Superior temporal gyrus (tissue), 1 donor: Measurements from ENCODE around the gene PCDHGA1.

Experiments used
- DNase-seq: peaks from one replicate; pipeline ENCODE4 v3.0.0-alpha.2; 2016; ENCODE audit errors: extremely low spot score

PCDHGA1 gene

DNA sequence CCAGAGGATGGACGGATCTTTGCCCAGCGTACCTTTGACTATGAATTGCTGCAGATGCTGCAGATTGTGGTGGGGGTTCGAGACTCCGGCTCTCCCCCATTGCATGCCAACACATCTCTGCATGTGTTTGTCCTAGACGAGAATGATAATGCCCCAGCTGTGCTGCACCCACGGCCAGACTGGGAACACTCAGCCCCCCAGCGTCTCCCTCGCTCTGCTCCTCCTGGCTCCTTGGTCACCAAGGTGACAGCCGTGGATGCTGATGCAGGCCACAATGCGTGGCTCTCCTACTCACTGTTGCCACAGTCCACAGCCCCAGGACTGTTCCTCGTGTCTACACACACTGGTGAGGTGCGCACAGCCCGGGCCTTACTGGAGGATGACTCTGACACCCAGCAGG, 160.5 kb downstream of the PCDHGA1 start:
- no peak for DNase-seq

DNA sequence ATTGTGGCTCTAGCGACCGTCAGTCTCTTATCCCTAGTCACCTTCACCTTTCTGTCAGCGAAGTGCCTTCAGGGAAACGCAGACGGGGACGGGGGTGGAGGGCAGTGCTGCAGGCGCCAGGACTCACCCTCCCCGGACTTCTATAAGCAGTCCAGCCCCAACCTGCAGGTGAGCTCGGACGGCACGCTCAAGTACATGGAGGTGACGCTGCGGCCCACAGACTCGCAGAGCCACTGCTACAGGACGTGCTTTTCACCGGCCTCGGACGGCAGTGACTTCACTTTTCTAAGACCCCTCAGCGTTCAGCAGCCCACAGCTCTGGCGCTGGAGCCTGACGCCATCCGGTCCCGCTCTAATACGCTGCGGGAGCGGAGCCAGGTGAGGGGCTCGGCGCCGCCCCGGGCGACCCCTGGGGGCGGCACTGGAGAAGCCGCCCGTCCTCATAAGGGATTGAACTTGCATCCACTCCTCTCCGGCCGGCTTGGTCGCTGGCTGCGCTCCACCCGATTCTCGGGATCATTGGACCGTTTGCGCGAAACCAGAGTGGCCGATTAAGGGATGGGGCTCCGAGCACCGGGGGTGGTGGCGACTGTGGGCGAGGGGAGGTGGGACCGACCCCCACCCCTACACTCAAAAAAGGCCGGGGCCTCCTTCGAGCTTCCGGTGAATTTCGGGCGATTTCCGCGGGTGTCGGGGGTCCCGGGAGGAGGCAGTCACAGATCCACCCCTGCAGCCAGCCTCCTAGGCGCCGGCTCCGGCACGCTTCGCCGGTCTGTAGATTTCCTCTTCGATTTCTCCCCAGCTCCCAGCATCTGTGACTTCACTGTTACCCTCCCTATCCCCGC, 161.2 kb downstream of the PCDHGA1 start:
- DNase-seq, result no peak

GRCh38 chr5:141492168-141492885, 162.0 kb downstream of the PCDHGA1 start:
- DNase-seq, result no peak

DNA sequence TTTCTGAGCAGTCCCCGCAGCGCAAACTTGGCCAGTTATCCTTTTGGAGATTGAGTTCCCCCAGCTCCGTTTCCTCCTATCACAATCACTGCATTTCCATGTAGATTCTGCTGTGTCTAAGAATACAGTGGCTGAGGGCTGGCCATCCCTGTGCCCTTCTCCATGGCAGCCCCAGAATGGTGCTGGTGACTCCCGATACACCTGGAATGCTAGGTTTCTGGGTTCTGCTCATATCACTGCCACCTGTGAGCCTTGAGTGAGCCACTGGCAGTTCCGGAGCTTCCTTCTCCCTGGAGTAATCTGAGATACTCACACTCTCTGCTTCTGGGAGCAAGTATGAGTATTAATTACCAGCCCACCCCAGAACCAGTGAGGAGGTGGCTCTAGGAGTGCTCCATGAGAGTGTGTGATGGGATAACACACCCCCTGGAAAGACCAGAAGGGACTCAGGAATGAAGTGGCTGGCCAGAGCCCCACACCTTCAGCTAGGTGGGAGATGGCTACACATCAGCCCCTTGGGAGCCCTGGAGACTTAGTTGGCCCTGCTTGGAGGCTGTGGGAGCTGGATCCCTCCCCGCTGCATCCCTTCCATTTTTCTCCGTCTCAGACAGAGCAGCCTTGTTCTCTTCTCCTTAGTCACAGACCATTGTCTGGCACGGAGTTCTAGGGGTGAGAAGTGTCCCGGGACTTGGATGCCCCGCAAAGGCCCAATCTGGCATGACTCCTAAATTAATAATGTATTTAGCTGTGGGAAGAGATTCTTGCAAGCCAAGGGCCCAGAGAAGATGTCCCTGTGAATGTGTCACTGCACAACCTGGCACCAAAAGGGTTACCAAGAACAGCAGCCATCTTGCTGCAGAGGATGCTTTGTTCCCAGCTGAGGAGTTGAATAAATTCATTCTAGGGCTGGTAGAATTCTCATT, 163.4 kb downstream of the PCDHGA1 start:
- DNase-seq, result peak; percentile 67

DNA sequence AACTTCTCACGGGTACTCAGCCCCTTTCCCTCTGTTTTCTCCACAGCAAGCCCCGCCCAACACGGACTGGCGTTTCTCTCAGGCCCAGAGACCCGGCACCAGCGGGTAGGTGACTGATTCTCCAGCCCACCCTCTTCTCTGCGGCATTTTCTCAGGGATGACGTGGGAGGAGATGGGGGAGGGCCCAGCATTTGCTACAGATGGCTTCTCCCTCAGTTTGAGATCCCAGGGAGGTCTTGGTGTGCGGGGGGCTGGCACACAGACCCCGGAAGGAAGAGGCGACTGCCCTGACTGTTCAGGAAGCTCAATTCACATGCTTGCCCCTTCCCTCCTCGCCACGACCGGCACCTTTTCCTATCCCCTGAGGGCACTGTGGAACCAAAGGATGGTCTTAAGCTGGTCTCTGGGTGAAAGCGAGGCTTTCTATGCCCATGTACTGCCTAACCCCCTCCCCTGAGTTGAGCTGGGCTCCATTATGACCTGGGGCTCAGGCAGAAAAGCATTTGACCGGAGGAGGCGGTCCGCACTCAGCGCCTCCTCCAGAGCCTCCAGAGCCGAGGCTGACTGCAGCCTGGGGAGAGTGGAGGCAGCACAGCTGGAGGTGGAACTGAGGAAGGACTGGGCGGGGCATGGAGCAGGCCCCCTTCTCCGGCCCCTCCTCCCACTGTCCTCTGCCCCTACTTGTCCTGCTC, 164.6 kb downstream of the PCDHGA1 start:
- DNase-seq, result no peak

GRCh38 chr5:141495453-141495811, 165.1 kb downstream of the PCDHGA1 start:
- DNase-seq, result no peak

DNA sequence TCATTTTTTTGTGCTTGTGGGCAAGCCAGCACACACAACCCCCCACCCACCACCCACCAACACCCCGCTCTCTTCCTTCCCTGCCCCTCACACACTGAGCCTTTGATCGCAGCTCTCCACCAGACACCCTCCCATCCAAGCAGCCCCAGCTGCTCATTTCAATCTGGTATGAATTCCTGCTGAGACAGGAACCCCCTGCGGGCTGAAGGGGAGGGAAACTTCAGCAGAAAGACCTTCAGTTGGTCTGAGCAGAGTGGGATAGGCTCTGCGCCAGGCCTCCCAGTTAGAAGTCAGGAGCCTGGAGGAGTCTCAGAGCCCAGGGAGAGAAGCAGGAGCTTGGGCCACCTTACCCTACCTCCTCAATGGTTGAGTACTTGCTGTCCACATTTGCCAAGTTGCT, 165.7 kb downstream of the PCDHGA1 start:
- DNase-seq, result no peak

- DNase-seq, result no peak
Observed at GRCh38 chr5:141501761-141502160, 171.4 kb downstream of the PCDHGA1 start.

- DNase-seq, result no peak
Observed at GRCh38 chr5:141503681-141504080, 173.4 kb downstream of the PCDHGA1 start.

- DNase-seq, result no peak
Observed at GRCh38 chr5:141504216-141504615, 173.9 kb downstream of the PCDHGA1 start.

- DNase-seq, result no peak
Observed at GRCh38 chr5:141506381-141507155, 176.3 kb downstream of the PCDHGA1 start.

DNA sequence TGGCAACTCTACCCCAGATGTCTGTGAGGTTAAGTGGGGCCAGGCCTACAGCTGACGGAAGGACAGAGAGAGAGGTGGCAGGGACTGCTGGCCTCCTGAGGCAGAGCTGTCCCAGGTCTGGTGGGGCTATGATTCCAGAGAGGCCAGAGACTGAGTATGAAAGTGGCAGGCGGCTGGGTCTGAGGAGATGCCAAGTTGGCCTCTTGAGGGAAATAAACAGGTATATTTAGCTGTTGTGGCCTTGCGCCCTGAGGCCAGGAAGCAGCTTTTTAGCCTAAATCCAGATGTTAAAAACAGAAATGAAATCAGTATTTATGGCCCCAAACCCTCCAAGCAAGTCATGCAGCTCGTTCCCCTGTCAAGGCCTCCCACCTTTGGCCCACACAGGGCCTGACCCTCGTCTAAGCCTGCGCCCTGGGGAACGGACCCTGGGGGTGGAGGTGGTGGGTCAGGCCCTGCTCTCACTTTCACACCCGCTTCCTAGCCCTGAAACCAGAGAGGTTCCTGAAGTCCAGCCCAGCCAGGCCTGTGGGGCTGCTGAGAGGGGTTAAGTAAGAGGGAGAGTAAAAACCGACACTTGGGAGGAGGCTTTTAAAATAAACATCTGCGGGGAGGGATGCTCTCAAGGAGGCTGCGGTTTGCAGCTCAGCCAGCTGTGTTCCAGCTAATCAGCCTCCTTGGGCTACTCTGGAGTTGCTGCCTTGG, 177.2 kb downstream of the PCDHGA1 start:
- DNase-seq, result no peak

- DNase-seq, result no peak
Observed at GRCh38 chr5:141508440-141508797, 178.1 kb downstream of the PCDHGA1 start.

- DNase-seq, result no peak
Observed at GRCh38 chr5:141508798-141509611, 178.7 kb downstream of the PCDHGA1 start.

- no peak for DNase-seq
Observed at GRCh38 chr5:141510160-141510559, 179.8 kb downstream of the PCDHGA1 start.

GRCh38 chr5:141510850-141511601, 180.7 kb downstream of the PCDHGA1 start:
- no peak for DNase-seq

DNA sequence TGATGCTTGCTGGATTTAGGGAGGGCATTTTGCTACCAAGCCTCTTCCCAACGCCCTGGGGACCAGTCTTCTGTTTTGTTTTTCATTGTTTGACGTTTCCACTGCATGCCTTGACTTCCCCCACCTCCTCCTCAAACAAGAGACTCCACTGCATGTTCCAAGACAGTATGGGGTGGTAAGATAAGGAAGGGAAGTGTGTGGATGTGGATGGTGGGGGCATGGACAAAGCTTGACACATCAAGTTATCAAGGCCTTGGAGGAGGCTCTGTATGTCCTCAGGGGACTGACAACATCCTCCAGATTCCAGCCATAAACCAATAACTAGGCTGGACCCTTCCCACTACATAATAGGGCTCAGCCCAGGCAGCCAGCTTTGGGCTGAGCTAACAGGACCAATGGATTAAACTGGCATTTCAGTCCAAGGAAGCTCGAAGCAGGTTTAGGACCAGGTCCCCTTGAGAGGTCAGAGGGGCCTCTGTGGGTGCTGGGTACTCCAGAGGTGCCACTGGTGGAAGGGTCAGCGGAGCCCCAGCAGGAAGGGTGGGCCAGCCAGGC, 181.5 kb downstream of the PCDHGA1 start:
- no peak for DNase-seq

GRCh38 chr5:141512390-141512910, 182.1 kb downstream of the PCDHGA1 start:
- DNase-seq, result no peak
